ENCODE results near the gene LGALS7.

Gene LGALS7

GRCh38 chr19:38737921-38738737 is 35.2 kb downstream of the LGALS7 start:
- no peak for DNase-seq

- no peak for DNase-seq
Measured at GRCh38 chr19:38737281-38737865, 35.9 kb downstream of the LGALS7 start.

- DNase-seq, result no peak
Measured at GRCh38 chr19:38736413-38737280, 36.7 kb downstream of the LGALS7 start.

- DNase-seq, result no peak
Measured at GRCh38 chr19:38736036-38736412, 37.3 kb downstream of the LGALS7 start.

- no peak for DNase-seq
Measured at GRCh38 chr19:38735257-38735686, 38.0 kb downstream of the LGALS7 start.

- no peak for DNase-seq
Measured at GRCh38 chr19:38734426-38735256, 38.7 kb downstream of the LGALS7 start.

- no peak for DNase-seq
Measured at GRCh38 chr19:38734176-38734425, 39.2 kb downstream of the LGALS7 start.

GRCh38 chr19:38733493-38734175 is 39.7 kb downstream of the LGALS7 start:
- no peak for DNase-seq

- no peak for DNase-seq
Measured at GRCh38 chr19:38733241-38733492, 40.1 kb downstream of the LGALS7 start.

- no peak for DNase-seq
Measured at GRCh38 chr19:38731654-38732301, 41.5 kb downstream of the LGALS7 start.

- DNase-seq, result no peak
Measured at GRCh38 chr19:38730731-38731589, 42.4 kb downstream of the LGALS7 start.

GRCh38 chr19:38730470-38730730 is 42.9 kb downstream of the LGALS7 start:
- DNase-seq, result no peak

- no peak for DNase-seq
Measured at GRCh38 chr19:38729653-38730469, 43.5 kb downstream of the LGALS7 start.

GRCh38 chr19:38728752-38729541 is 44.4 kb downstream of the LGALS7 start:
- DNase-seq, result no peak

- DNase-seq, result no peak
Measured at GRCh38 chr19:38727868-38728660, 45.3 kb downstream of the LGALS7 start.

GRCh38 chr19:38727306-38727867 is 45.9 kb downstream of the LGALS7 start:
- no peak for DNase-seq

GRCh38 chr19:38726761-38727301 is 46.5 kb downstream of the LGALS7 start:
- no peak for DNase-seq

- no peak for DNase-seq
Measured at GRCh38 chr19:38726284-38726673, 47.0 kb downstream of the LGALS7 start.
